Large intestine (tissue), 3 donors: ENCODE results near the gene MRPL19. TPM values are rescaled to one million over a fixed set of nuclear protein-coding genes. Genes with fewer than 3 reads are reported as not detected.

Source experiments
- DNase-seq, 2 donors: peaks; one replicate each; pipeline versions ENCODE4 v3.0.0 to v3.0.0-alpha.2; 2013
- H3K27ac ChIP-seq: one replicate; pipeline ENCODE4 v1.5.1; 2013; ENCODE audit warnings: low read length
- H3K27me3 ChIP-seq: 2 replicates; pipeline ENCODE4 v1.6.1; 2013; ENCODE audit warnings: low read length; ENCODE audit not compliant: control insufficient read depth, insufficient read depth
- H3K36me3 ChIP-seq: 2 replicates; pipeline ENCODE4 v1.6.1; 2013; ENCODE audit warnings: low read length; ENCODE audit not compliant: control insufficient read depth, insufficient read depth
- H3K4me1 ChIP-seq: one replicate; pipeline ENCODE4 v1.6.1; 2013; ENCODE audit warnings: low read length; ENCODE audit not compliant: control insufficient read depth, insufficient read depth
- H3K4me3 ChIP-seq: one replicate; pipeline ENCODE4 v1.5.1; 2013; ENCODE audit warnings: low read length
- H3K9me3 ChIP-seq: one replicate; pipeline ENCODE4 v1.6.1; 2013; ENCODE audit warnings: mild to moderate bottlenecking, low read depth, low read length, moderate library complexity; ENCODE audit not compliant: control insufficient read depth
- WGBS: methylation state at CpG from one replicate; pipeline ENCODE4 v1.1.5; 2013; ENCODE audit warnings: low lambda C conversion rate; ENCODE audit not compliant: insufficient coverage; 5-methylcytosine and 5-hydroxymethylcytosine counted together
- polyA plus RNA-seq: library from polyadenylated mRNA; unstranded; fragments of 120-200 nt; gene quantifications from one replicate; pipeline ENCODE4 v1.2.1, GENCODE V29; 2013

Gene MRPL19
- polyA plus RNA-seq, 1 donor, result 38.0 TPM

DNA sequence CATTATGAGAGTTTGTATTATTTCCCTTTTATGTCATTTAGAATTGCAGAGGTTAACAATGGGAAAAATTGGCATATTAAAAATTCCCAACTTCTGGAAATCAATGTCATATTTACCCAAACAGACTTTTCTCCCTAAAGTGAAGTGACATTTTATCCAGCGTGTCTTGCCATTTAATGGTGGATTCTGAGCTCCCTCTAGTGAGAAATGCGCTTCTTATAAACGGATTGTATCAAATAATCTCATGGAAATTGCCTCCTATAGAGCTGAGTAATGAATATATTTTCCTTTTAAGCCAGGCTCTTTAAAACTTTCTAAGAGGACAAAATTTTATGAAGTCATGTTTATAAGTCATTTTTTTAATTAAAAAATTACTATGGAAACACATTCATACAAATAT lies 69.8 kb downstream of the MRPL19 start:
- no peak overlapping the region for H3K4me3 ChIP-seq
- WGBS, result no CpG with 5 or more reads among the region's 3 CpGs
- H3K27me3 ChIP-seq, result no peaks in the 10 kb centered on the region
- peaks cover under 1% of the 10 kb centered on the region for H3K4me1 ChIP-seq
- no peak overlapping the region for H3K27ac ChIP-seq
- peaks cover 5% of the 10 kb centered on the region for H3K9me3 ChIP-seq
- DNase-seq, result no peak
- no peaks in the 10 kb centered on the region for H3K36me3 ChIP-seq

DNA sequence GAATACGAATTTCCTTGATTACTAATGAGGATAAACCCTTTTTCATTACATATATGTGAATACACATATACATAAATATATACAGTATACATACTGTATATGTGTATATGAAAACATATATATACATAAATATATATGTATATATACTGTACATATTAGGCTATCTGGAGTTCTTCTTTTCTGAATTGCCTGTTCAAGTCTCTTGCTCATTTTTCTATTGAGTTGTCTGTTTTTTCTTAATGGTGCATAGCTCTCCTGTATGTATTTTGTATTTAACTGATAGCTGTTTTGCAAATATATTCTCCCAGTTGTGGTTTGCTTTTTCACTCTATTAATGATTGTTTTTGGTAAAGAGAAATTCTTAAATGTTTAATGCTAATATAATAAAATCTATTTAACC lies 73.0 kb downstream of the MRPL19 start:
- no peak for DNase-seq
- Histone ChIP-seq H3K4me1 (no peaks in the 10 kb centered on the region), H3K27ac (no peak overlapping the region), H3K27me3 (no peaks in the 10 kb centered on the region), H3K36me3 (no peaks in the 10 kb centered on the region), H3K4me3 (no peak overlapping the region), H3K9me3 (peaks cover 3% of the 10 kb centered on the region)
- WGBS, result no CpG with 5 or more reads among the region's 1 CpG

DNA sequence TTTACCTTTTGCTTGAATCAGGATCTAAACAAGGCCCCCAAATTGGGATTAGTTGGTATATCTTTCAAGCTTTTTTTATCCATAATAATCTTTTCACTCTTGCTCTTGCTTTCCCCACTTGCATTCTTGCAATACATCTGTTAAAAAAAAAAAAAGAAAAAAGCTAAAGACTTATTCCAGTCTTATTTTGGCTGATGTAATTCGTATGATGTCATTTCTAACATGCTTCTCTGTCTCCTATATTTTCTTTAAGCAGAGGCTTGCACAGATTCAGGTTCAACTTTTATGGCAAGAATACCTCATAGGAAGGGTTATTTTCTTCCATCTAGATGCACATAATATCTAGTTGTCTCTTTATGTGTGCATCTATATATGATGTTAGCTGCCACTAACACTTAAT lies 73.9 kb downstream of the MRPL19 start:
- WGBS, result 100% methylated on average over 1 of the region's 1 CpG
- Histone ChIP-seq H3K4me3 (no peak overlapping the region), H3K36me3 (no peaks in the 10 kb centered on the region), H3K27me3 (no peaks in the 10 kb centered on the region), H3K27ac (no peak overlapping the region), H3K9me3 (peaks cover 4% of the 10 kb centered on the region), H3K4me1 (no peaks in the 10 kb centered on the region)
- no peak for DNase-seq

DNA sequence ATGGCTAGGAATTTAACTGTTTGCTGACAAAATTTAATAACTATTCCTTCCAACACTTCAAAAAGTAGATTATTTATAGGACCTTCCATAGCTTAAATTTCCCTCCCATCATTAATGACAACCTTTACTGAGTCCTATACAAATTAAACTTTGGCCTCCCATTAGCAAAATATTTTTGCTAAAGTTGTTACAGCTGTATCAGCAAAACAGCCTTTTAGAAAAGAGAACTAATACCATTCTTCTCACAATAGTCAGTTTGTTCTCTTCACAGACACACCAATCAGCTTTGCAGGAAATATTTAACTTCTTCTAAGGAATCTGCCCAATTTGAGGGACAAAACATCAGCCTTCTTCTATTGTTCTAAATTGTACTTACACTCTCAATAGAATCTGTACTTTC lies 76.1 kb downstream of the MRPL19 start:
- no peak for DNase-seq
- Histone ChIP-seq H3K27me3 (no peaks in the 10 kb centered on the region), H3K9me3 (peaks cover 4% of the 10 kb centered on the region), H3K27ac (no peak overlapping the region), H3K4me1 (no peaks in the 10 kb centered on the region), H3K36me3 (no peaks in the 10 kb centered on the region), H3K4me3 (no peak overlapping the region)

DNA sequence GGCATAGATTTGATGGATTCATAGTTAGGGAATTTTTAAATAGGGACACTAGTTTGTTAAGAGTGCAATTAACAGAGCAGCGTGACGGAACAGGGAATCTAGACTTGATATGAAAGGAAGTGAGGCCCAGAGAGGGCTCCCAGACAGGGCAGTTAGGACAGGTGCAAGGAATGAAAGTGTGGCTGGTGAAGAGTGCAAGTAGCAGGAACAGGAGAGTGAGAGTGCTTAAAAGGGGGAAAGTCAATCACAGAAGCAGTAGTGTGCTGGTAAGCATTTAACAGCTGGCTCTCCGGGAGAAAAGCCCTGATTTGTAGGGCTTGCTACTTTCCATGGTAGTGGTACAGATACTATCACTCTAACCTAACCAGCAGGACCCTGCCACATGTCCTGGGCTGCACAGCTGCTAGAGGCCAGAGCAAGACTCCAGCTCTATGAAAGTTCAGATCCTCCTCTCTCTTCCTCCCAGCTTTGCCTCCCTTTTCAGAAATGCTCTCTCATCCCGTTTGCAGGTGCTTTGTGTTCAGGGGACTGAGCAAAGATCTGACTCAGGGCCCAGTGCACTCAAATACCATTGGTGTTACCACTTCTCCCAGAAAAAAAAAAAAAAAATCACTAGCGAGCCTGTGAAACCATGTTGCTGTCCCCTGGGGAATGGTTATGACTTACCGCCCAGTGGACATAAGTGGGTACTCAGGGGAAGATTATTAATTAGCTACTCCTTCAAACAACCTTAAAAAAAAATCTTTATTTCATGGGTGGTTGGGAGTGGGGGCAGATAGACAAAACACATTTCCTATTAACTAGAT lies 82.2 kb downstream of the MRPL19 start:
- no peaks in the 10 kb centered on the region for H3K27me3 ChIP-seq
- no peak for DNase-seq
- peaks cover 4% of the 10 kb centered on the region for H3K9me3 ChIP-seq
- WGBS, result 40% methylated on average over 1 of the region's 6 CpGs
- no peak overlapping the region for H3K4me3 ChIP-seq
- H3K36me3 ChIP-seq, result no peaks in the 10 kb centered on the region
- H3K4me1 ChIP-seq, result no peaks in the 10 kb centered on the region
- no peak overlapping the region for H3K27ac ChIP-seq

DNA sequence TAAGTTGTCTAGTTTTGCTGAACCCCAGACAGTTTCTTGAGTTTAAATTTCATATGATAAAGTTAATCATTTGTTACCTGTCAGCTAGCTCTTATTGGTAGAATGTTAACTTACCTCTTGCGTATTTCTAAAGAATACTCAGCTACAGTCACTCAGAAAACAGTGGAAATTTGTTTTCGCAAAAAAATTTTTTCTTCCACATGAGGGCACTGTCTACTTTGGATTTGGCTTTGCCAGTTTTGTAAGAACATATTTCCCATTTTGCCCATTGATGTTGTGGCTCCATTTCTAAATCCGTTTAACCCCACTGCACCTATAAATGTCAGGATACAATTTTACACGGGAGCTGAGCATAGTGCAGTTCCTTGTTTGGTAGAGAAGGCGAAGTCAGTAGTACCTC lies 83.3 kb downstream of the MRPL19 start:
- DNase-seq, result no peak
- Histone ChIP-seq H3K36me3 (no peaks in the 10 kb centered on the region), H3K27ac (no peak overlapping the region), H3K9me3 (no peaks in the 10 kb centered on the region), H3K4me3 (no peak overlapping the region), H3K4me1 (no peaks in the 10 kb centered on the region), H3K27me3 (no peaks in the 10 kb centered on the region)
- WGBS, result 59% methylated on average over 2 of the region's 5 CpGs

DNA sequence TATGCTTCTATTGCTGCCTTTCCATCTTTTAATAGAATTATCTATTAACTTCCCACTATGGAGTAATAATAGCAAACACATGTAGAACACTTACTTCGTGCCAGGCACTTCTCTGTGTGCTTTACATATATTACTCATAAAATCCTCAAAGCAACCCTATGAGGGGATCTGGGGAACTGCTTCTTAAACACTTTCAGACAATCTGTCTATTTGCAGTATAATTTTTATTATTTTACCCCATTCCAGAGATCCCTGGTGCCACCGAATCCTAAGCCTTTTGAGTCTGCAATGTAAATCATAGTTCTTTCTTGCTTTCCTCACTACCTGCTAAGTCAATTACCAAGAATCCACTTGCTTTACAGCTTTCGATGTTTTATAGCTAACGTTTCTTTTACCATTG lies 89.7 kb downstream of the MRPL19 start:
- Histone ChIP-seq H3K9me3 (no peaks in the 10 kb centered on the region), H3K36me3 (no peaks in the 10 kb centered on the region), H3K27ac (no peak overlapping the region), H3K4me3 (no peak overlapping the region), H3K27me3 (no peaks in the 10 kb centered on the region), H3K4me1 (no peaks in the 10 kb centered on the region)
- WGBS, result 77% methylated on average over 4 of the region's 4 CpGs
- DNase-seq, result no peak

DNA sequence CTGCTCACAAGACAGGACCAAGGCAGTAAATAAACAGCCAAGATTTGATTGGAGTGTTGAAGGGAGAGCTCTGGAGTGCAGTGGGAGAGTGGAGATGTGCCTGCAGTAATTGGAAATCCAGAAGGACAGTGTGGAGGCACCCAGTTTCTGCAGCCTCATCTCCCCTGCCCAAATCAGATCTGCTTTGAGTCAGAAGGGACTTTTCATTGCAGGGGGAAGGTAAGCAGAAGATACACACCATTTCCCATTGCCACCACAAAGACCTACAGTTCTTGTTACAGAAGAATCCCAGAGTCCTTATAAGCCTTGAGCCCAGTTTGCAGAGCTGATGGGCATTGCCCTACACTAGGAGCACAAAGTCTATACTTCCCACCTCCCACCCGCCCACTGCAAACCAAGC lies 91.4 kb downstream of the MRPL19 start:
- Histone ChIP-seq H3K4me1 (no peaks in the 10 kb centered on the region), H3K36me3 (no peaks in the 10 kb centered on the region), H3K9me3 (no peaks in the 10 kb centered on the region), H3K4me3 (no peak overlapping the region), H3K27ac (no peak overlapping the region), H3K27me3 (no peaks in the 10 kb centered on the region)
- DNase-seq, result no peak
- no CpG with 5 or more reads among the region's 1 CpG for WGBS

Other genes starting within 250 kb of the MRPL19 start
- gene EVA1A, start 85.8 kb upstream of the MRPL19 start, polyA plus RNA-seq, result 10.0 TPM
- gene GCFC2, start 64.1 kb downstream of the MRPL19 start, polyA plus RNA-seq, result 28.2 TPM